ENCODE results near the gene WWC2.

WWC2 gene

DNA sequence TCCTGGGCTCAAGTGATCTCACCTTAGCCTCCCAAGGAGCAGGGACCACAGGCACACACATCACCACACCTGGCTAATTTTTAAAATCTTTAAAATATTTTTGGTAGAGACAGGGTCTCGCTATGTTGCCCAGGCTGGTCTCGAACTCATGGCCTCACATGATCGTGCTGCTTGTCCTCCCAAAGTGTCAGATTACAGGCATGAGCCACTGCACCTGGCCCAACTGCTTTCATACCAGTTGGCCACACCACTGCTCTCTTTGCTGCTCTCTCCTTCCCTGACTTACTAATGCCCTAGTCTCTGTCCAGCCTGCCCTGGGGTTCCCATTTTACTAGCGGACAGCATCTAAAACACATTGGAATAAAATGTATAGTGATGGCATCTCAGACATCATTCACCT is 153.9 kb downstream of the WWC2 start:
- no peak for TF ChIP-seq GATA3 (IDR thresholded peaks at IDR 0.05; ENCODE audit: low read depth, low read length)
- TF ChIP-seq GATA2 (IDR thresholded peaks at IDR 0.05; ENCODE audit: low read depth, low read length), result no peak

DNA sequence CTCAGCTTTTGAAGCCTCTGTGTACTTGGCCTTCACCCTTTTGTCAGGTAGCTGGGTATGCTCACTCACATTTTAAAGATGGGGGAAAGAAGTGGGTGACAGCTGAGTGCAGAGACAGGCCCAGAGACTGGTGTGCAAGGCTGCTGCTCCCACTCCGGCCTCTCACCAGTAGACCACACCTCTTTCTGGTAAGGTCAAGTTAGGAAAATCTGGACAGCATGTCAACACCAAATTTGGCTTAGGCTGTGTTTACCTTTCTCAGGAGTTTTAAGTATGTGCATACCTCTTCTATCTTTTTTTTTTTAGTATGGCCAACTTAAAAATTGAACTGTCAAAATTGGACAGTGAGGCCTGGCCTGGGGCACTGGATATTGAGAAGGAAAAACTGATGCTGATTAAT is 154.4 kb downstream of the WWC2 start:
- TF ChIP-seq GATA3 (IDR thresholded peaks at IDR 0.05; ENCODE audit: low read depth, low read length) (no peak), GATA2 (IDR thresholded peaks at IDR 0.05; ENCODE audit: low read depth, low read length) (no peak)

DNA sequence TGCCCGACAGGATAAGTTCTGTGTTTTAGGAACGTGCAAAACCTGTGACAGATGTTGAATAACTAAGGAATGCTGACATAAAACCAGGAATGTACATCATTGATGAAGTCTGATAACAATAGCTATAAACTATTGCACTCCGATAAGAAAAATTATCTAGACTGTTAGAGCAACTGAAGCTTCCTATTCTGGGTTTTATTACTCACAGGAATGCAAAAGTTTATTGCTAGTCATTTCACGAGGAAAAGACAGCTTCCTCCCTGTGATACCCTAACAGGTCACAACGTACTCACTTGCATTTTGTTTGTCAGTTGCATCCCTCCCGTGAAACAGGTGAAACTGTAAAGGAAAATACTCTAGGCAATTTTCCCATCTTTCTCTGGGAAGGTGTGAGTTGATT is 155.1 kb downstream of the WWC2 start:
- no peak for TF ChIP-seq GATA3 (IDR thresholded peaks at IDR 0.05; ENCODE audit: low read depth, low read length)
- TF ChIP-seq GATA2 (IDR thresholded peaks at IDR 0.05; ENCODE audit: low read depth, low read length), result no peak

DNA sequence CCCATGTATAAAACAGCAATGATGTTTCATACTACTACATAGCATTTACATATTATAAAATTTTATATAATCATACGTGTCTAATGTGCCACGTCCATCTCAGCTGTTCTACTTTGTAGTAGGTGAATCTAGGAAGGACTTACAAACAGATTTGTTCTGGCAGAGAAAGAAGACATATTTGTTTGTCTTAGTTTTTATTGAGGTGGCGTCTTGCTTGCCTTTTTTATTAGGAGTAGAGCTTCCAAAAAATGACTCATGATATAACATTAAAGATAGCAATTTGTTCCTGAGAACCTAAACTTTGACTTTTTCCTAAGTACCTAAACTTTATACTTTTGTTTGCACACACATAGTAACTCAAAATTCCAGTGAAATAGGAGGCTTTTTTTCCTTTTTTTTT is 156.4 kb downstream of the WWC2 start:
- TF ChIP-seq GATA3 (IDR thresholded peaks at IDR 0.05; ENCODE audit: low read depth, low read length) (no peak), GATA2 (IDR thresholded peaks at IDR 0.05; ENCODE audit: low read depth, low read length) (no peak)

DNA sequence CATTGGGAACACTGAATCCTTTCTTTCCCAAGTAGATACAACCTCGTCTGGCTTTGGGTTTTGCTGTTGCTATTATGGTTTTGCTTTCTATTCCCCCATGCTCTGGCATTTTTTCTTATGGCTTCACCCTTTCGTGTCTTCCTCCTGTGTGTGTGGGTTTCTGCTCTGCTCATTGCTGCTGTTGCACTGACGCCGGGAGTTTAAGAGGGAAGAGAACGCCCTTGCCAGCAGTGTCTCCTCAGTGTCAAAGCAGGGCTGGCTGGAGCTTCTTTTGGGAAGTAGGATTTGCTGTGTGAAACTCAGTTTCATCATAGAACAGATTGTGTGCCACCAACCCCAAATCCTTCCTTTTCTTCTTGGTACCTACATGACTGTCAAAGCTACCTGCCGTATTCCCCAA is 157.3 kb downstream of the WWC2 start:
- TF ChIP-seq GATA3 (IDR thresholded peaks at IDR 0.05; ENCODE audit: low read depth, low read length) (no peak), GATA2 (IDR thresholded peaks at IDR 0.05; ENCODE audit: low read depth, low read length) (no peak)

DNA sequence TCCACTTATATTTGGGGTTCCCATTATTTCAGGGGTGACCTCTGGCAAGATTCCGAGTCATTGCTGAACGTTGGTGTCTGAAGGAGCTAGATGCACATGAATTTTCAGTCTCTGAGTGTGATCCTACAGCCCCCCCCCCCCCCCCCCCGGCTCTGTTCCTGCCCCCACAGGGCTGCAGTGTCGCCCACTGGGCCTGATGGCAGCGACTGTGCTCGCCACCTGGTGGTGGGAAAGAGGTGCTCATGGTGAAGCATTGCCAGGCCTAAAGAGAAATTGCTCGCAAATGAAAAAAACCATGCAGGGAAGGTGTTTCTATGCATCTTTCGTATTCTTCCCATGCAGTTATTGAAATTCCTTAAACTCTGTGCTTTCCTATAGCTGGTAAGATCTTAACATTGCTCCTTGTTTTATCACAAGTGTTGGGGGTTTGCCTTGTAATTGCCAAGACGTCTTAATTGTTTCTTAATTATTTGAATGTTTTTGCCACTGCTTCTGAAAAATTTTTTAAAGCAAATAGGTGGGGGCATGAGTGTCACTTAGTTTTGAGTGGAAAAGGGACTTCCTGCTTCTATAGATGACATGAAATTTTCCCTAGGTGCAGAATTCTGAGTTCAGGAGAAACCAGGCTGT is 157.8 kb downstream of the WWC2 start:
- TF ChIP-seq GATA2 (IDR thresholded peaks at IDR 0.05; ENCODE audit: low read depth, low read length) (no peak), GATA3 (IDR thresholded peaks at IDR 0.05; ENCODE audit: low read depth, low read length) (no peak)

DNA sequence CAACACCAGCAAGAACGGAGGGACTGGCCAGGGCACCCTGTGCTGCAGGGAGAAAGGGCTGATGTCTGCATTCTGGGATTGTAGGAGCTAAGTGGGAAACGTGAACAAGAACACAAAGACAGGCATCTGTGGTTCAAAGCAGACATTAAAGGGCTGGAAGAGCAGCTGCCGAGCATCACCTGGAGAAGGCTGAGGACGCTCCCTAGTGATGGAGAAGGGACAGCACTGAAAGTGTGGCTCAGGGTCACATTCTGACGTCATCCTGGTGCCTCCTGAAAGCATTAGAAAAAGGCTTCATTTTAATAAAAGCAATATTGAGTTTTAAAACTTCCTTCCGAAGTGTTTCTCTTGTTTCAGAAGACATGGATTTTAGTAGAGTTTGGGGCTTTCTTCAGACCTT is 158.8 kb downstream of the WWC2 start:
- TF ChIP-seq GATA3 (IDR thresholded peaks at IDR 0.05; ENCODE audit: low read depth, low read length) (no peak), GATA2 (IDR thresholded peaks at IDR 0.05; ENCODE audit: low read depth, low read length) (no peak)

DNA sequence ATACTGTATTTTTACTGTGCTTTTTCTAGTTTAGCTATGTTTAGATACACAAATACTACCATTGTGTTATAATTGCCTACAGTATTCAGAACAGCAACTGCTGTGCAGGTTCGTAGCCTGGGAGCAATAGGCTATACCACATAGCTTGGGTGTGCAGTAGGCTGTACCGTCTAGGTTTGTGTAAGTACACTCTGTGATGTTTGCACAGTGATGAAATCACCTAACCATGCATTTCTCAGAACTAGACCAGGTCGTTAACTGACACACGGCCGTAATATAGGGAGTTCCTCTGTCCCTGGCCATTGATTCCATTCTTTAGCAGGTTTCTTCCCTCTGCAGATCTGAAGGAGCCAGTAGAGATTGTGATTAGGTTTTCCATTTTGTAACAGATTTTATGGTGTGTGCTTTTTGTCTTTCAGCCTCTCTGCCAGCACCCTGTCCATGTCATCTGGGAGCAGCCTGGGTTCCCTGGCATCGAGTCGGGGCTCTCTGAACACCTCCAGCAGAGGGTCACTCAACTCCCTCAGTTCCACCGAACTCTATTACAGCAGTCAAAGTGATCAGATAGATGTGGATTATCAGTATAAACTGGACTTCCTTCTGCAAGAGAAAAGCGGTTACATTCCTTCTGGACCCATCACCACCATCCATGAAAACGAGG is 161.6 kb downstream of the WWC2 start:
- TF ChIP-seq GATA3 (IDR thresholded peaks at IDR 0.05; ENCODE audit: low read depth, low read length) (no peak), GATA2 (IDR thresholded peaks at IDR 0.05; ENCODE audit: low read depth, low read length) (no peak)

DNA sequence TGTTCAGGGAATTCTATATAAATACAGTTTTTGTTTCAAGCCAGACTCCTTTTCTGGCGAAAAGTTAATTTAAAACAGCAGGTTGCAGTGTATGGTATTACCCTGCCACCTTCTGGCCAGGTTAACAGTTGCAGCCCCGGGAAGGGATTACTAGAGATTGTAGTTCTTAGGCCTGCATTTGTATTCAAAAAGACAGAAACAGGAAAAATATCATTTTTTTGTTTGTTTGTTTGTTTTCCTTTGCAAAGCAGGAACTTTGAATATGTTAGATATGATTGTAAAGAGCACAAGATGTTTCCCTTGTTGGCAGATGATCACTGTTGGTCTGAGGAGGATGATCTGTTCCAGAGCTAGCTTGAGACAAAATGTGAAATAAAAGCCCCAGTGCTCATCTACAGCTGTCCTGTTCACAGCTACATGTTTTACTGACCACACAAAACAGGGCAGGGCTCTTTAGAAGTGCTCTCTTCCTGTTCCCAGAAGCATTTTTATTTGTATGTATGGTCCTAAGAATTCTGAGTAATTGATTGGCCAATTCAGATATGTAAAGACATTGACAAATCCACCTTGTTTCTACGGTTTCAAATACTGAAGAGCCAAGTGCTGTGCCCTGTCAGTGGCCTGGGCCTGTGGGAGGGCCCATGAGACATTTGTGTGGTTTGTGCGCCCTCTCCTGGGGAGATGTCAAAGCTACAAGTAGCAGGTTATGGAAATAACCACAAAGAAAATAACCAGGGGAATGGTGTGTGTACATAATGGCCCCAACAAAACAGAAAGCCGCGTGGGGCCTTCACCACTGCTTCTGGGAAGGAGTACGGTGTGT is 163.1 kb downstream of the WWC2 start:
- TF ChIP-seq GATA3 (IDR thresholded peaks at IDR 0.05; ENCODE audit: low read depth, low read length) (no peak), GATA2 (IDR thresholded peaks at IDR 0.05; ENCODE audit: low read depth, low read length) (no peak)

DNA sequence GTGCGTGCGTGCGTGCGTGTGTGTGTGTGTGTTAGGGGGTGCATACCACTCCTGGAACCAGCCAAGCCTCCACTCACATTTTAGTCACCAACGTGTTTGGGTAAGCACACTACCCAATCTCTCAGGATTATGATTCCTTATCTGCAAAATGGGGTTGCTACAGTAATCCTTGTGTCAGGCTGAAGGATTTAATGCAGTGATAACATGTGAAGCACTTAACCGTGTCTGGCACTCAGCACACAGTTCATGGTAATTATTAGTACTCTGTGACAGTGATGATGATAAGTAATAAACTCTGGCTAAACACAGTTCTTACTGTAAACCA is 163.7 kb downstream of the WWC2 start:
- TF ChIP-seq GATA2 (IDR thresholded peaks at IDR 0.05; ENCODE audit: low read depth, low read length), result no peak
- TF ChIP-seq GATA3 (IDR thresholded peaks at IDR 0.05; ENCODE audit: low read depth, low read length), result no peak

DNA sequence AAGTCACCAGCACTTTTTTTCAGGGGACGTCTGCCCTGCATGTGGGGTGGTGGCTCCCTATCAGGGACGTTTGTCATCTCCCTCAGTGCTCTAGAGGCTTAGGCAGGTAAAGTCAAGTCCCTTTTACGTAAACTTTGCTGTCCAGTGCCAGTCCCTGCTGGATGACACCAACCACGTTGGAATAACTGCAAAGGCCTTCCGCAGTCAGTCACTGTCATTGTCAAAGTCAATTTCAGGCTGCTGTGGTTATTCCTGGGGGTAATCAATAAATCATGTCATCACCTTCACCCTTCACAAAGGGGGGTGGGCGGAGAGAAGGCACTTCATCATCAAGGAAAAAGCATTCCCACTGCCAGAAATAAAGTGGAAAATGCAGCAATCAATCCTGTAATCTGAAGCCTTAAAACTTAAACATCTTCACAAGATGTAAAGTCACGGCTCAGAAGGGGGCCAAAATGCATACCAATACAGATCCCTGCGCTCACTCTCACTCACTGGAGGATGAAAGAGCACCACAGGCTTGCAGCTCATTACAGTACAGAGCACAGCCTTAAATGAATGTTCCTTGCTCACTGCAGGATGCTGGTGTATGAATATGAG is 164.8 kb downstream of the WWC2 start:
- TF ChIP-seq GATA3 (IDR thresholded peaks at IDR 0.05; ENCODE audit: low read depth, low read length) (no peak), GATA2 (IDR thresholded peaks at IDR 0.05; ENCODE audit: low read depth, low read length) (no peak)

DNA sequence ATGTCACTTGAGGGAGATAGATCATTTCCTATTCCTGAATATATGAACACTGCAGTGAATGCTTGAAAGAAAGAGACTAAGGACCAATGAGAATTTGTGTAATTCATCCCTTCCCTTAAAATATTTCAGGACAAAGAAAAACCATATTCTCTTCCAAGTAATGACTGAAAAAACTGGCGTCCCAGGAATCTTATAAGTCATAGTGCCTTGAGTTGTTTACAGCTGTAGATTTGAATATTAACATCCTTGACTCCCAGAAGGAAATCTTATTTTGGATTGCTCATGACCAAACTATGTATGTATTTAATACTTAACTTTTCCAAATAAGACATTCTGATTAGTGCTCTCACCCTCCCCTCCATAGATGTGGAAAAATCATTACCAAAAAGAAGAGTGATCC is 165.6 kb downstream of the WWC2 start:
- TF ChIP-seq GATA3 (IDR thresholded peaks at IDR 0.05; ENCODE audit: low read depth, low read length), result no peak
- no peak for TF ChIP-seq GATA2 (IDR thresholded peaks at IDR 0.05; ENCODE audit: low read depth, low read length)

DNA sequence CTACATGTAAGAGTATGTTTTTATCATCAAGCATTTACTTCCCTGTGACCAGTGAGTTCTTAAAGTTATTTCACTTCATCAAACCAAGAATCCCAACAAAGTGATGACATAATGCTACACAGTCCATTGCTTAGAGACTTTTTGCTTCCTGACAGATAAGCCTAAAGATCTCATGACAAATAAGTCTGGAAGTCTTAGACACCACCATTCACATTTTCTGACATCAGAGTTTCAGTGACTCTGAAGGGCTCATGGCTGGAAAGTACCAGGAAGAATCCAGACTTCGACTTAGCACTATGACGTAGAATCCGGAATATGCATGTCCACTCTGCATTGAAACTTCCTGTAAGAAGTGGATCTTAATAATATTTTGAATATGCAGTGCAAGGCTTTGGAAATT is 167.3 kb downstream of the WWC2 start:
- TF ChIP-seq GATA3 (IDR thresholded peaks at IDR 0.05; ENCODE audit: low read depth, low read length) (no peak), GATA2 (IDR thresholded peaks at IDR 0.05; ENCODE audit: low read depth, low read length) (no peak)

DNA sequence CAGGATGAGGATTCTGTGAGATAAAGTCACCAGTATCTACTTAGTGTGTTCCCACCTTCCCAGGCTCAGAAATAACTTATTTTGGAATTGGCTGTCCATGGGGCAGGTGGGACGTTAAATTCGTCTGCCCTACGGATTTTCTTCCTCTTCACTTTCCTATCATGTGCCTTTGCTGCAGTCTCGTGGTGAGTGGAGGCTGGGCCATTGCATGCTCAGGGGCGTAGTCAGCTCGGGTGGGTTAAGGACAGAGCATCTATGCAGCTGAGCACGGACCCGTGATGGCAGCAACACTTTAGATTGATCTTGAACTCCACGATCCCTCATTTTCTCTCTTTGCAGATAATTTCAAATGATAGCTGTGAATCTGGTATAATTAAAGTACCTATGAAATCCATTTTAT is 169.5 kb downstream of the WWC2 start:
- no peak for TF ChIP-seq GATA2 (IDR thresholded peaks at IDR 0.05; ENCODE audit: low read depth, low read length)
- TF ChIP-seq GATA3 (IDR thresholded peaks at IDR 0.05; ENCODE audit: low read depth, low read length), result no peak
